CD4-positive, alpha-beta T cell (primary cell): ENCODE data around the gene ARGLU1. TPM values are rescaled to one million over a fixed set of nuclear protein-coding genes. Genes with fewer than 3 reads are reported as not detected.

ENCODE experiments used
- ATAC-seq: fragments of 200-7000 bp; cut with Tn5 transposase; one replicate; pipeline ENCODE4 v1.10.0; 2022; ENCODE audit warnings: mild to moderate bottlenecking; ENCODE audit not compliant: poor library complexity
- CTCF ChIA-PET: fragments of 350-600 bp; sonication (Branson Sonifier 250); formaldehyde crosslinking; loops from one replicate; lab custom pipeline; 2021; ENCODE audit warnings: antibody characterized with exemption, inconsistent platforms; lab: Charles Lee
- POLR2A ChIA-PET: fragments of 350-600 bp; sonication (Branson Sonifier 250); formaldehyde crosslinking; loops from one replicate; lab custom pipeline; 2021; ENCODE audit warnings: antibody characterized with exemption, inconsistent platforms; lab: Charles Lee
- DNase-seq, 14 experiments: peaks; one replicate each; pipeline ENCODE4 v3.0.0-alpha.2; 2013 to 2020; ENCODE audit warnings: mixed read lengths in 2 of 14
- H3K27ac ChIP-seq, 2 donors: one replicate each; pipeline versions ENCODE4 v1.5.1 to v1.7.0; 2013; ENCODE audit warnings: low read length in 2 of 2, low read depth in 1 of 2, mild to moderate bottlenecking in 1 of 2
- H3K27me3 ChIP-seq, 2 experiments: 1 replicate in 1 of 2; 2 replicates in 1 of 2; pipeline versions ENCODE4 v1.6.1 to v1.7.0; 2013; ENCODE audit warnings: low read length in 2 of 2, control low read depth in 1 of 2, mild to moderate bottlenecking in 1 of 2, moderate library complexity in 1 of 2; ENCODE audit not compliant: insufficient read depth in 2 of 2, control insufficient read depth in 1 of 2
- H3K36me3 ChIP-seq: one replicate; pipeline ENCODE4 v1.6.1; 2013; ENCODE audit warnings: low read length, control low read depth; ENCODE audit not compliant: insufficient read depth
- H3K4me1 ChIP-seq: one replicate; pipeline ENCODE4 v1.6.1; 2013; ENCODE audit warnings: low read length, control low read depth; ENCODE audit not compliant: insufficient read depth
- H3K4me3 ChIP-seq: one replicate; pipeline ENCODE4 v1.5.1; 2013; ENCODE audit warnings: mild to moderate bottlenecking, low read length, moderate library complexity
- H3K9me3 ChIP-seq, 2 experiments: 1 replicate in 1 of 2; 2 replicates in 1 of 2; pipeline versions ENCODE4 v1.6.1 to v1.7.0; 2013; ENCODE audit warnings: low read length in 2 of 2, mild to moderate bottlenecking in 2 of 2, control low read depth in 1 of 2, moderate library complexity in 1 of 2; ENCODE audit not compliant: control insufficient read depth in 1 of 2, insufficient read depth in 1 of 2
- H3K27ac Mint-ChIP-seq: one replicate; pipeline ENCODE4 v1.8.0; 2020; ENCODE audit warnings: mixed read lengths
- H3K27me3 Mint-ChIP-seq: one replicate; pipeline ENCODE4 v1.8.0; 2021; ENCODE audit warnings: mixed read lengths
- H3K36me3 Mint-ChIP-seq: one replicate; pipeline ENCODE4 v1.8.0; 2021; ENCODE audit warnings: low read depth, mixed read lengths
- H3K4me1 Mint-ChIP-seq: one replicate; pipeline ENCODE4 v1.8.0; 2021; ENCODE audit warnings: low read depth, mixed read lengths
- H3K4me3 Mint-ChIP-seq: one replicate; pipeline ENCODE4 v1.8.0; 2020; ENCODE audit warnings: mild to moderate bottlenecking, mixed read lengths
- H3K9me3 Mint-ChIP-seq: one replicate; pipeline ENCODE4 v1.8.0; 2020; ENCODE audit warnings: mixed read lengths
- CTCF ChIP-seq: fragments of 200-600 bp; IDR thresholded peaks from one replicate; pipeline ENCODE4 v1.8.0; 2022; ENCODE audit warnings: antibody characterized with exemption, mild to moderate bottlenecking
- intact Hi-C, 2 experiments: fragments of 100-400 bp; cut with DNase I in 1 of 2; cut with micrococcal nuclease in 1 of 2; formaldehyde crosslinking; loops; one replicate each; pipeline versions ENCODE4 v1.15.1 to v1.9.0; 2023 to 2025; cut with DNase I, micrococcal nuclease
- total RNA-seq, 174 experiments: library from RNA in 2 of 174; stranded (reverse) in 2 of 174; gene quantifications; one replicate each; pipeline ENCODE4 v1.2.3 and lab custom pipeline; 2021 to 2026

The ARGLU1 gene
- total RNA-seq, 2 experiments from 2014 or later, result 146 to 152 TPM

- Mint-ChIP-seq H3K36me3 (peaks cover 41% of the 10 kb centered on the region), H3K4me3 (peak overlapping the region; percentile 12), H3K27me3 (no peaks in the 10 kb centered on the region), H3K27ac (peak overlapping the region; percentile 53), H3K9me3 (no peaks in the 10 kb centered on the region), H3K4me1 (peaks cover 90% of the 10 kb centered on the region)
- Histone ChIP-seq H3K27ac (no peak overlapping the region), H3K4me1 (peaks cover 29% of the 10 kb centered on the region), H3K36me3 (peaks cover 29% of the 10 kb centered on the region), H3K9me3 (no peaks in the 10 kb centered on the region), H3K4me3 (no peak overlapping the region), H3K27me3 (no peaks in the 10 kb centered on the region)
- ATAC-seq (peak; percentile 66), DNase-seq (peak in 6 of 14 experiments; percentile 8 to 56 (median 22))
- intact Hi-C loops, result no loop called here
- CTCF ChIA-PET, result interaction anchor here (0.8 kb wide), 1 partner anchor 25 kb away, joined by 3 read pairs; no protein-coding TSS in a partner anchor
- TF ChIP-seq CTCF, result no peak
- POLR2A ChIA-PET, result no interaction called here
Measured at GRCh38 chr13:106561551-106562170, 6.3 kb downstream of the ARGLU1 start.

GRCh38 chr13:106560821-106561220 lies 7.1 kb downstream of the ARGLU1 start:
- DNase-seq, result no peak
- Mint-ChIP-seq H3K4me1 (peaks cover 90% of the 10 kb centered on the region), H3K36me3 (peaks cover 43% of the 10 kb centered on the region), H3K27me3 (no peaks in the 10 kb centered on the region), H3K9me3 (no peaks in the 10 kb centered on the region), H3K4me3 (no peak overlapping the region), H3K27ac (peak overlapping the region; percentile 2)
- Histone ChIP-seq H3K27me3 (no peaks in the 10 kb centered on the region), H3K9me3 (no peaks in the 10 kb centered on the region), H3K4me3 (no peak overlapping the region), H3K36me3 (peaks cover 38% of the 10 kb centered on the region), H3K4me1 (peaks cover 29% of the 10 kb centered on the region), H3K27ac (no peak overlapping the region)
- no peak for TF ChIP-seq CTCF
- ChIA-PET POLR2A (no interaction called here), CTCF (no interaction called here)
- no peak for ATAC-seq
- intact Hi-C loops, result no loop called here

GRCh38 chr13:106558527-106558926 lies 9.4 kb downstream of the ARGLU1 start:
- no peak for DNase-seq
- H3K4me1 Mint-ChIP-seq, result peaks cover 87% of the 10 kb centered on the region
- peak overlapping the region; percentile 28 for H3K27ac Mint-ChIP-seq
- no peak for ATAC-seq
- H3K36me3 Mint-ChIP-seq, result peaks cover 66% of the 10 kb centered on the region
- no peak overlapping the region for H3K27ac ChIP-seq
- POLR2A ChIA-PET, result no interaction called here
- peaks cover 16% of the 10 kb centered on the region for H3K4me1 ChIP-seq
- CTCF ChIA-PET, result interaction anchor here (2.1 kb wide), 1 partner anchor 22 kb away, joined by 9 read pairs; no protein-coding TSS in a partner anchor
- H3K4me3 Mint-ChIP-seq, result no peak overlapping the region
- H3K4me3 ChIP-seq, result no peak overlapping the region
- intact Hi-C loops, result no loop called here
- peaks cover 61% of the 10 kb centered on the region for H3K36me3 ChIP-seq
- no peaks in the 10 kb centered on the region for H3K9me3 Mint-ChIP-seq
- H3K27me3 ChIP-seq, result no peaks in the 10 kb centered on the region
- no peaks in the 10 kb centered on the region for H3K27me3 Mint-ChIP-seq
- H3K9me3 ChIP-seq, result no peaks in the 10 kb centered on the region
- no peak for TF ChIP-seq CTCF
